Natural killer cell treated with Interleukin-12 subunit alpha and Interleukin-12 subunit beta and Interleukin-15 and Interleukin-18, amount 100 ng/mL, for 72 hours (primary cell): ENCODE results near the gene SORCS2. TPM values are rescaled to one million over a fixed set of nuclear protein-coding genes. Genes with fewer than 3 reads are reported as not detected.

Experiments
- ATAC-seq, 2 donors: fragments of 150-1000 bp; cut with Tn5 transposase in 1 of 2; sonication (Bioruptor Pico), chemical (Tn5 transposase) in 1 of 2; 2 replicates each; pipeline ENCODE4 v1.10.0; 2021
- DNase-seq: peaks from one replicate; pipeline ENCODE4 v3.0.0; 2022; ENCODE audit warnings: low spot score
- H3K27ac Mint-ChIP-seq, 2 donors: 1 replicate in 1 of 2; 2 replicates in 1 of 2; pipeline ENCODE4 v1.8.0; 2022; ENCODE audit warnings: mixed read lengths in 2 of 2, mild to moderate bottlenecking in 1 of 2, moderate library complexity in 1 of 2
- H3K27me3 Mint-ChIP-seq, 2 donors: 1 replicate in 1 of 2; 2 replicates in 1 of 2; pipeline ENCODE4 v1.8.0; 2022; ENCODE audit warnings: mixed read lengths in 2 of 2
- H3K36me3 Mint-ChIP-seq: one replicate; pipeline ENCODE4 v1.8.0; 2022; ENCODE audit warnings: mixed read lengths
- H3K4me1 Mint-ChIP-seq, 2 donors: 1 replicate in 1 of 2; 2 replicates in 1 of 2; pipeline ENCODE4 v1.8.0; 2022; ENCODE audit warnings: low read depth in 2 of 2, mixed read lengths in 2 of 2, mild to moderate bottlenecking in 1 of 2
- H3K4me3 Mint-ChIP-seq: one replicate; pipeline ENCODE4 v1.8.0; 2022; ENCODE audit warnings: mixed read lengths
- H3K9me3 Mint-ChIP-seq: 2 replicates; pipeline ENCODE4 v1.8.0; 2022; ENCODE audit warnings: mixed read lengths
- total RNA-seq, 2 donors: library from RNA; stranded (reverse); gene quantifications; one replicate each; pipeline ENCODE4 v1.2.3, GENCODE V29; 2022

The SORCS2 gene
- total RNA-seq, 2 donors from 2014 or later, result 0.17 to 0.21 TPM

DNA sequence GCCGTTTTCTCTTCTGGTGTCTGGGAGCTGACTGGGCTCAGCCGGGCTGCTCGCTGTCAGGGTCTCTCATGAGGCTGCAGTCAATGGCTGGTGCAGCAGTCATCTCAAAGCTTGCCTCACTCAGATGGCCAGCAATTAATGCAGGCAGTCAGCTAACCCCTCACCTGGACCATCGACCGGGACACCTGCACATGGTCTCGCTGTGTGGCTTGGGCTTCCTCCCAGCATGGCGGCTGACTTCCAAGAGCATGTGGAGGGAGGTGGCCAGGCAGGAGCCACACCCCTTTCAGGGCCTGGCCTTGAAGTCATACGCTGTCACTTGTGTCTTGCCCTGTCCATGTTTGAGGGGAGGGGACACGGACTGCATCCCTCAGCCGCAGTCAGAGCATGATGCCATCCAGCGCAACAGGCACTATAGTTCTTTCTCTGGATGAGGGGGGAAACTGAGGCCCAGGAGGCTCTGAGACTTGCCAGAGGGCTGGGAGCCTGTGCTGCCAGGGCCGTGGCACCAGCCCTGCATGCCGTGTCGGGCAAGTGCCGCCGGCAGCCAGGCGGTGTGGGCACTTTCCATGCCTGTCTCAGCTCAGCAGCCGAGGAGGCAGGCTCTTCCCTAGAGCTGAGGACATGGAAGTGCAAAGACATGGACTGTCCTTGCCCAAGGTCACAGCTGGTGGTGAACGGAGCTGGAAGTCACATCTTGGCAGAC lies 545.6 kb downstream of the SORCS2 start:
- no peaks in the 10 kb centered on the region for H3K9me3 Mint-ChIP-seq
- H3K36me3 Mint-ChIP-seq, result no peaks in the 10 kb centered on the region
- H3K4me3 Mint-ChIP-seq, result no peak overlapping the region
- H3K27me3 Mint-ChIP-seq, result no peaks in the 10 kb centered on the region
- H3K27ac Mint-ChIP-seq, result no peak overlapping the region
- no peak for DNase-seq
- ATAC-seq, result no peak
- no peaks in the 10 kb centered on the region for H3K4me1 Mint-ChIP-seq

DNA sequence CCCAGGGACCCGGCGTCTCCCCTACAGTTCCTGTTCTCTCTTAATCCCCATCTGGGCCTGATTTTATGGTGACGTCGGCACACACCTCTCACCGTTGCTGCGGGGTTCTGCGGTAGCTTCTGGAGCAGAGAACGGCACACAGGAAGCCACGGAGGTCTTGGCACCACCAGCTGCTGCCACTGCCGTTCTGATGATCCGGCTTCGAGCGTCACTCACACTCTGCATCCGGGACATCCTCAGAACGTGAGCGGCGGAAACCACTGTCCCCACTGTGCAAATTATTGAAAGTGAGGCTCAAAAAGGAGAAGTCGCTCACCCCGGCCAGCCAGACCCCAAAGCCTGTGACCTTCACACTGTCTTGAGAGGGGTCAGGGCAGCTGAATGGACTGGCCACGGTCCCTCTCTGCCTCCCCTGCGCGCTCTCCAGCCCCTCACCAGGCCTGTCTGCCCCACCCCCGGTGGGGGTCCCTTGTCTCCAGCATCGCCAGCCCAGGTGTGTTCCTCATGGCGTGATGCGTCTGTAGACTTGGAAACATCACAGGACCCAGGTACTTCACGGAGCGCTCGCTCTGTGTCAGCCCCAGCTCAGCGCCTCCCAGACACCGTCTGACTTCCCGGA lies 546.2 kb downstream of the SORCS2 start:
- no peaks in the 10 kb centered on the region for H3K36me3 Mint-ChIP-seq
- H3K27me3 Mint-ChIP-seq, result no peaks in the 10 kb centered on the region
- no peaks in the 10 kb centered on the region for H3K4me1 Mint-ChIP-seq
- H3K4me3 Mint-ChIP-seq, result no peak overlapping the region
- ATAC-seq (no peak), DNase-seq (no peak)
- H3K27ac Mint-ChIP-seq, result no peak overlapping the region
- H3K9me3 Mint-ChIP-seq, result no peaks in the 10 kb centered on the region

DNA sequence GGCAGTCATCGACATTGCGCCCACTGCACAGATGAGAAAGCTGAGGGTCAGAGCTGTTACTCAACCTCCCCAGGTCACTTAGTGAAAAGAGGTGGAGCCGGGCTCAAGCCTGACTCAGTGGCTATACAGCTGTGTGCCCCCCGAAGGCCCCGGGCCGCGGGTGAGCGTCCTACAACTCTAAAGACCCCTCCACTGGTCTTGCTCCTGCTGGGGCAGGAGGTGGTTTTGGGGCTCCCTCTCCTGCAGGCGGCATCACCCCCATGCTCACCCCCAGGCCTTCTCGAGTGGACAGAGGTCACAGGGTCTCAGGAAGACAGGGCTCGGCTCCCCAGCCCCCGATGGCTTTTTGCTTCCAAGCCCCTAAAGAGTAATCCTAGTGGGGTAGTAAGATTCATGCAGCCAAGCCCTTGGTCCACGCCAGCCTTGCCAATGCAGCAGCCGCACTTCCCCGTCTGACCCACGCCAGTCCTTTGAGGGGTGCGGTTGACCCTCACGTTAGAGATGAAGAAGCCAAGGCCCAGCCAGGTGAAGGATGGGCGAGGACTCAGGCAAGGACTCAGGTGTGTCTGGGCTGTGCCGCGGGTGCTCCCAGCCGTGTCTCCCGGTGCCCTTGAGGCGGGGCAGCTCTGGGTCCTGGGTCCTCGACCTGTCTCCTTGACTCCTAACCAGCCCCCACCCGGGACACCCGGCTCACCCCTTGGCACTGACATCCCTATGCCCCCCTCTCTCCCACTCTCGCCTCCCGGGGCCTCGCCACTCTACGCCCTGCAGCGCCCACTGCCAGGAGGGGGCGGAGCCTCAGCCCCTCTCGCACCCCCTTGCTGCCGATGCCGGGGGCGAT lies 547.0 kb downstream of the SORCS2 start:
- Mint-ChIP-seq H3K4me1 (no peaks in the 10 kb centered on the region), H3K36me3 (no peaks in the 10 kb centered on the region), H3K4me3 (no peak overlapping the region), H3K27ac (no peak overlapping the region), H3K9me3 (no peaks in the 10 kb centered on the region), H3K27me3 (no peaks in the 10 kb centered on the region)
- DNase-seq (no peak), ATAC-seq (no peak)

DNA sequence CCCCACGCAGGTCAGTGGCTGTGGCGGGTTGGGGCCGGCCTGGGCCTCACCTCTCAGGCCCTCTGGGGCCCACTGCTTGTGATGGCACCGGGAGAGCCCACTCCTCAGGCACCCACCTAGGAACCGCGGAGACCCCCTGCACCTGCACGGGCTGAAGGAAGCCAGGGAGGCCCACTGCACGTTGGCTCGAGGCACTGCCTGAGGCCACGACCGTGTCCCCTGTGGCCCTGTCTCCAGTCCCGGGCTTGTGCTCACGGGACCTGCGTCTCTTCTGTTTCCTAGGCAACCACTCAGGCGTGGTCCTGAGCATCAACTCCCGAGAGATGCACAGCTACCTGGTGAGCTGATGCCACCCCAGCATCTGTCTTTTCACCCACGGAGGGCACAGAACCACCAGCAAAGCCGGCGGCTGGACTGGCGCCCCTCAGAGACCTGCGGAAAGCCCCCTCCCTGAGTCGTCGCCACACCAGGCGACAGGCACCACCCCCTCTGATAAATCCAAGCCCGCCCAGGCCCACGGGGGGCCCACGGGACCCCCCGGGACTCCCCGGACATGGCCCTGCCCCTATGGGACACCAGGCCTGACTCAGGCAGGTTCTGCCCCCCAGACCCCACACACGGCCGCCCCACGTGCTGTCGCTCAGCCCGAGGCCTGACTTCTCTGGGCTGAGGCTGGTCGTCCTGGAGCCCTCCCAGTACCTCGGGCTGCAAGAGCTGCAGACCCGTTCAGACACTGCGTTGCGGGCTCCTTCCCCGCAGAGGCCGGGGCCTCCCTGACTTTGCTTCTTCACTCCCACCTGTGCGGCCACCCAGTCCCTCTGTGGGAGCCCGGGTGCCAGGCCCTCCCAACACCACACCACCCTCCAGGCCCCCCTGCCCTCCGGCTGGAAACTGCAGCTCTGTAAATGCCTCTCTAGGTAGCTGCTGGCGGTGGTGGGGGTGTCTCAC lies 547.9 kb downstream of the SORCS2 start:
- DNase-seq (no peak), ATAC-seq (no peak)
- no peaks in the 10 kb centered on the region for H3K36me3 Mint-ChIP-seq
- no peaks in the 10 kb centered on the region for H3K9me3 Mint-ChIP-seq
- no peak overlapping the region for H3K27ac Mint-ChIP-seq
- no peaks in the 10 kb centered on the region for H3K27me3 Mint-ChIP-seq
- no peaks in the 10 kb centered on the region for H3K4me1 Mint-ChIP-seq
- no peak overlapping the region for H3K4me3 Mint-ChIP-seq

DNA sequence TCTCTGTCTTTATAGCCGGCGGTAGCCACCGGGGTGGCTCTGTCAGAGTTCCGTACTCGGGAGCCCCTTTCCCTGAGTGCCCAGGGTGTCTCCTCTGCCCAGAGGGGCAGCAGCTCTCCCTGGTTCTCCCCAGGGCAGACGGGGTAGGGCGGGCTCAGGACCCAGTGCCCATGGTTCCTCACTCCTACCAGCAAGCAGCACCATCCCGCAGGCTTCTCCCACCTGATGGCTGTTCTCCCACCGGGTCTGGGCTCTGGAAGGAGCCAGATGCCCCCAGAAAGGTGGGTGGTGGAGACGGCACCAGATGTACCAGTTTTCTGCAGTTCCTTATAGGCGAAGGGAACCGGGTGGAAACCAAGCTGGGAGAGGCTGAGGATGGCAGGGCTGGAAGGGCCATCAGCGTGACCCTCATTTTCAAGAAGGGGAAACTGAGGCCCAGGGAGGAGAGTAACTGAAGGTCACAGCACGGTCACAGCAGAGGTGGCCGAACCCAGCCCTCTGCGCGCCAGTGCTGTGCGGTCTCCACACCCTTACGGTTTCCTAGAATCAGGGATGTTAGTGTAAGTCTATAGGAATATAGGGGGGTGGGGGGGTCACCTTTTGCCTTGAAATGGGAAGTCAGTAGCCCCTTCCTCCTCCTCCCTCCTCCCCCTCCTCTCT lies 548.7 kb downstream of the SORCS2 start:
- Mint-ChIP-seq H3K4me3 (no peak overlapping the region), H3K4me1 (no peaks in the 10 kb centered on the region), H3K27me3 (no peaks in the 10 kb centered on the region), H3K9me3 (no peaks in the 10 kb centered on the region), H3K27ac (no peak overlapping the region), H3K36me3 (no peaks in the 10 kb centered on the region)
- DNase-seq, result no peak
- ATAC-seq, result no peak

DNA sequence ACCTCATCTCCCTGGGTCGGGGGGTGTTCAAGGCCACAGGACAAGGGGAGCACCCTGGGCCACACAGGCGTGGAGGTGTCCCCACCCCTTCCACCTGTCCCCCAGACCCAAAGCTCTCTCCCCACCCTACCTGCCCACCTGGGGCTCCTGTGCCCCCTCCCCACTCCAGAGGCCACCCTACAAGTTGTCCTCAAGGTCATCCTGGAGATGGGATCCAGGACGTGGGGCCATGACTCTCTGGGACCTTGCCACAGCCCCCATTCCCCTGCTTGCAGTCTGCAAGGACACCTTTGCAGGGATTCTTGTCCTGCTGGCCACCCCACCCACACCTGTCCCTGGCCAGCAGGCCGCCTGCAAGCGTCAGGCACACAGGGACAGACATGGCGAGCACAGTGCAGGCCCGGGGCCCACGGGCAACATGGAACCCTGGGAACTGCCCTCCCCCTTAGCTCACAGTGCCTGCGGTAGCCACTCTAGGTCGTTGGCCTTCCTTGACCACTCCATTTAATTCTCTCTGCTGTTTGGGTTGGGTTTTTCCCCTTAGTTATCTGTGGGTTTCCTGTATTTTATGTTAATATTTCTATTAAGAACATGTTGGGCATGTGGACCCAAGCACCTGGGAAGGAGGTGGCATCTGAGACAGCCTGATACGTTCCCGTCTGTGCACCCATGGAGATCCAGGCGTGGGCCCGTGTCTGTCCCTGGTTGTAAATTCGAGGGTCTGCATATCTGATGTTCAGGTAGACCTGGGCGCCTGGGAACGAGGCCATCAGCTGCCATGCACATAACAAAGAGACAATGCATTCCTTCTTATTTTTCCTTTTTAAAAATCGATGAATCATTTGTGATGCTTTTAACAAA lies 549.8 kb downstream of the SORCS2 start:
- no peak overlapping the region for H3K27ac Mint-ChIP-seq

DNA sequence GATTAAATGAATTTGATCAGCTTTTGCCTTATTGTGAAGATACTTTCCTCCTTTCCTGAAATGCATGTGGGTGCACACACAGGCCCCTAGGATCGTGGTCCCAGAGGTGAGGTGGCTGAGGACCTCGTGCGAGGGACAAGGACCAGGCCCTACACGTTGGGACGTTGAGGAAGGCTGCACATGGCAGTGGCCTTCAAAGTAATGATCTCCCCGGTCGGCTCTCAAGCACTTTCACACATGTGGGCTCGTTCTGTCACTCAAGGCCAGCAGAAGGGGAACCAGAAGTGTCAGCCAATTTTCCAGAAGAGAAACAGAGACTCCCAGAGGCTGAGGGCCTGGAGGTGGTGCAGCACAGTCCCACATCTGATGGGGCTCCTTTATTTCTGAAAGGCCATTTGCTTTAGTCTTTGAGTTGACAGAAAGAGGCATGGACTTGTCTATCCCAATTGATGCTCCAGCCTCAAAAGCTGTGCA lies 550.5 kb downstream of the SORCS2 start:
- Mint-ChIP-seq H3K4me3 (no peak overlapping the region), H3K9me3 (no peaks in the 10 kb centered on the region), H3K27ac (no peak overlapping the region), H3K27me3 (peaks cover 0 to 4% of the 10 kb centered on the region in 2 donors), H3K4me1 (no peaks in the 10 kb centered on the region), H3K36me3 (no peaks in the 10 kb centered on the region)
- DNase-seq (no peak), ATAC-seq (no peak)

More for the DNA sequence above, 549.8 kb downstream of the SORCS2 start:
- DNase-seq (no peak), ATAC-seq (no peak)
- H3K4me3 Mint-ChIP-seq, result no peak overlapping the region
- H3K4me1 Mint-ChIP-seq, result no peaks in the 10 kb centered on the region
- H3K27me3 Mint-ChIP-seq, result no peaks in the 10 kb centered on the region
- H3K9me3 Mint-ChIP-seq, result no peaks in the 10 kb centered on the region
- H3K36me3 Mint-ChIP-seq, result no peaks in the 10 kb centered on the region

DNA sequence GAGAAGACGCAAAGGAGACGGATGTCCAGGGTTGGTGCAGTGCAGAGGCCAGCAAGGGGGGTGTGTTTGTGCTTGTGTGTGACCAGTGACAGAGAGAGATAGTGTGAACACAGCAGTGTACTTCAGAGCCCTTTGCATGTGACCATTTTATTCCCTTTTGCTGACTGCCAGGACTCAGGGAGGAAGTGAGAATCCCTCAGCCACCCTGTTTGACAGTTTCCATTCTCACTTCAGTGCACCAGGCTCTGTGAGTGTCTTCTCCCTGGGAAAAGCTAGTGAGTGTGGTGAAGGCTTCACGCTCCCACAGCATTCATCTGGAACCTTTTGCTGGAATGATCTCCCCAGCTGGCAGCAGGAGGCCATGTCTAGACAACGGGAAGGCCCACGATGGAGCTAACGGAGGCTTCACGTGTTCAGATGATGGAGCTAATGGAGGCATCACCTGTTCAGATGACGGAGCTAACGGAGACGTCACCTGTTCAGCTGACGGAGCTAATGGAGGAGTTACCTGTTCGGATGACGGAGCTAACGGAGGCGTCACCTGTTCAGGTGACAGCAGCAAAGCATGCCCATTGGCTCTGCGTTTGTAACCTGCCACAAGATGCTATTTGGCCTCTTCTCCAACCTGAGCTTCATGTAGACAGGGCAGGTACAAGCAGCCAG lies 551.9 kb downstream of the SORCS2 start:
- DNase-seq (no peak), ATAC-seq (no peak)
- H3K9me3 Mint-ChIP-seq, result no peaks in the 10 kb centered on the region
- no peaks in the 10 kb centered on the region for H3K36me3 Mint-ChIP-seq
- no peaks in the 10 kb centered on the region for H3K4me1 Mint-ChIP-seq
- H3K27me3 Mint-ChIP-seq, result peaks cover 0 to 4% of the 10 kb centered on the region in 2 donors
- H3K27ac Mint-ChIP-seq, result no peak overlapping the region
- no peak overlapping the region for H3K4me3 Mint-ChIP-seq

DNA sequence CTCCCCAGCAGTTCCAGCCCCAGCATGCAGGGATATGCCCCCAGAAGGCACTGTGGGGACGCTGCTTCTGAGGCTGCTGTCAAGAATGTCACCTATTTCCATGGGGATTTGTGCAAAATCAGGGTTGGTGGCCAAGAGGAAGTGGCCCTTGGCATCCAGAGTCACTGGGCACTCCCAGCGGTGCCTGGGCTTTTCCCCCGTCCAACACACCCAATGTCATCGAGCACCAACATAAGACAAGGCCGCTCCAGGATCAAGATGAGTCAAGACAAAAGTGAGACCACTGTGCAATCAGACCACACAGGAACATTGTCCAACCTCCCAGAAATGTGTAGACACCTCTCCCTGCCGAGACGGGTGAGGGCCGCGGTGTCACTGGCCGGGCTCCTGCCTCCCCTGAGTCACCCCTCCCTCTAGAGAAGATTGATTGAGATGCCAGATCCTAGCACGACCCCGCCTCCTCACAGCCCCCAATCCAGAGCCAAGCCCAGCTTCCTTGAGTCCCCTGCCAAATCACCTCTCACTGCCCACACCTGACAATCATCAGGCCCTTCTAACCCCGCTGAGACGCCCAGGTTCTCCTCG lies 553.1 kb downstream of the SORCS2 start:
- Mint-ChIP-seq H3K36me3 (no peaks in the 10 kb centered on the region), H3K4me3 (no peak overlapping the region), H3K9me3 (no peaks in the 10 kb centered on the region), H3K27me3 (peaks cover 0 to 4% of the 10 kb centered on the region in 2 donors), H3K4me1 (no peaks in the 10 kb centered on the region), H3K27ac (no peak overlapping the region)
- no peak for ATAC-seq
- DNase-seq, result no peak

DNA sequence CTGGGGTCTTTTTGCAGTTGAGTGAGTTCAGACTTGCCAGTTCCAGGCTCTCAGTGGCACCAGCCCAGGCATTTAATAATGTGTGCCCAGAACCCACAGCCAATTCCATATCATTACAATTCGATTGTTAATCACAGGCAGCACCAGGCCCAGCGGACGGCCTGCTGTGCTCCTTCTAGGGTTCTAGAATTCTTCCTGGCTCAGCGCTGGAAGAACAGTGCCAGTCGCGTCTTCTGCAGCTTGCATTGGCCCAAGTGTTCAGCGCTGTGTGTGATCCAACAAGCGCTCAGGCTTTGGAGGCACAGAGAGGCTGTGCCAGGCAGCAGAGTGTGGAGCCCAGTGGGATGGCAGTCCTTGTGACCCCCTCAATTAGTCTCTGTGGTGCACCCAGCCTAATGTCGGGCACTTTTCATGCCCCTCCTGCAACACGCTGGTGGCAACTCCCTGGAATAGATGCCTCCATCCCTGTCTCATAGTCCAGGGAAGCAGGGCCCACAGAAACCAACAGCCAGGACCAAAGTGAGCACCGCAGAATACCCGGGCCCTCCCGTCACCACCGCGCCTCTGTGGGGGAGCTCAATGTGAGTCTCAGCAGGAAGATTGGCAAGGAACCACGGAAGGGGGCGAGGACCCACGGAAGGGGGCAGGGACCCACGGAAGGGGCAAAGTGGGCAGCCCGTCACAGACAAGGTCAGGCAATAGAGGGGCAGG lies 554.2 kb downstream of the SORCS2 start:
- Mint-ChIP-seq H3K27me3 (peaks cover 0 to 4% of the 10 kb centered on the region in 2 donors), H3K27ac (no peak overlapping the region), H3K9me3 (no peaks in the 10 kb centered on the region), H3K4me3 (no peak overlapping the region), H3K36me3 (no peaks in the 10 kb centered on the region), H3K4me1 (no peaks in the 10 kb centered on the region)
- no peak for DNase-seq
- no peak for ATAC-seq

DNA sequence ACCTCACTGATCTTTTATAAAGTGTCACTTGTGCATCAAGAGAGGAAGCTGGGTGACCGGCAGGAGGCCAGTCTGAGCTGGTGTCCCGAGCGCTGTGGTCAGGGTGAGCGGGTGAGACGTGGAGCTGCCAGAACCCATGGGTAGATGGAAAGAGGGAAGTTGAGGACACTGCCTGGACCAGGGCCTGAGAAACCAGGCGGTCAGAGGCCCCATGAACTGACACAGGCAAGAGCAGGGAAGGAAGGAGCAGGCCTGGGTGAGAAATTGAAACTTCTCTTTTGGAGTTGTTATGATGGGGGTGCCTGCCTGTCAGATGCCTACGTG lies 554.7 kb downstream of the SORCS2 start:
- Mint-ChIP-seq H3K9me3 (no peaks in the 10 kb centered on the region), H3K27me3 (peaks cover 0 to 4% of the 10 kb centered on the region in 2 donors), H3K4me1 (no peaks in the 10 kb centered on the region), H3K4me3 (no peak overlapping the region), H3K27ac (no peak overlapping the region), H3K36me3 (no peaks in the 10 kb centered on the region)
- DNase-seq (no peak), ATAC-seq (no peak)
